Fibroblast of mammary gland (primary cell): Measurements from ENCODE around the gene CARD18.
"Not testable (repeated sequence)": the region's sequence is repeated elsewhere in the genome, so short reads cannot be mapped to it uniquely, and the experiment has no call there.

ENCODE experiments used
- DNase-seq: peaks from one replicate; pipeline ENCODE4 v3.0.0-alpha.2; 2010; ENCODE audit warnings: low read depth
- H3K4me3 ChIP-seq: 2 replicates; pipeline ENCODE4 v1.5.1; 2011; ENCODE audit warnings: low read depth, mild to moderate bottlenecking, low read length, moderate library complexity; ENCODE audit not compliant: control insufficient read depth
- CTCF ChIP-seq: conservative IDR thresholded peaks from 2 replicates; pipeline ENCODE4 v1.5.1; 2011; ENCODE audit warnings: low read depth, low read length, inconsistent platforms; ENCODE audit not compliant: control insufficient read depth, insufficient read depth

The CARD18 gene

GRCh38 chr11:105124756-105125155 lies 14.8 kb downstream of the CARD18 start:
- no peak for TF ChIP-seq CTCF
- no peak overlapping the region for H3K4me3 ChIP-seq
- DNase-seq = no peak

- TF ChIP-seq CTCF = no peak
- H3K4me3 ChIP-seq = no peak overlapping the region
- DNase-seq = no peak
Observed at GRCh38 chr11:105111145-105111944, 28.2 kb downstream of the CARD18 start.

- TF ChIP-seq CTCF = no peak
- H3K4me3 ChIP-seq = no peak overlapping the region
- DNase-seq = no peak
Observed at GRCh38 chr11:105110688-105111030, 28.9 kb downstream of the CARD18 start.

- DNase-seq = peak; percentile 33
- TF ChIP-seq CTCF = no peak
- no peak overlapping the region for H3K4me3 ChIP-seq
Observed at GRCh38 chr11:105109855-105110687, 29.5 kb downstream of the CARD18 start.

GRCh38 chr11:105109321-105109720 lies 30.2 kb downstream of the CARD18 start:
- DNase-seq = no peak
- no peak for TF ChIP-seq CTCF

GRCh38 chr11:105108247-105108646 lies 31.3 kb downstream of the CARD18 start:
- no peak for DNase-seq
- no peak for TF ChIP-seq CTCF
- H3K4me3 ChIP-seq = no peak overlapping the region

More at GRCh38 chr11:105109321-105109720, 30.2 kb downstream of the CARD18 start:
- H3K4me3 ChIP-seq = no peak overlapping the region

- DNase-seq, H3K4me3 ChIP-seq: not testable (repeated sequence)
Observed at GRCh38 chr11:105107226-105107825, 32.2 kb downstream of the CARD18 start.
